Esophagus squamous epithelium (tissue), 4 donors: ENCODE measurements around the gene LTBP2.

Experiments
- POLR2A ChIP-seq, 4 donors: fragments of 450-650 bp; IDR thresholded peaks; one replicate each; pipeline ENCODE4 v1.6.1; 2017; ENCODE audit warnings: antibody characterized with exemption in 4 of 4, mild to moderate bottlenecking in 4 of 4, moderate library complexity in 3 of 4
- TF ChIP-seq, protein P1 (sequence below), 6 experiments: fragments of 450-650 bp in 4 of 6; fragments of 200-600 bp in 2 of 6; sonication (generic) in 2 of 6; IDR thresholded peaks; one replicate each; pipeline ENCODE4 v1.5.1; 2016 to 2019; ENCODE audit warnings: antibody characterized with exemption in 6 of 6, mild to moderate bottlenecking in 4 of 6, moderate library complexity in 4 of 6

DNA sequence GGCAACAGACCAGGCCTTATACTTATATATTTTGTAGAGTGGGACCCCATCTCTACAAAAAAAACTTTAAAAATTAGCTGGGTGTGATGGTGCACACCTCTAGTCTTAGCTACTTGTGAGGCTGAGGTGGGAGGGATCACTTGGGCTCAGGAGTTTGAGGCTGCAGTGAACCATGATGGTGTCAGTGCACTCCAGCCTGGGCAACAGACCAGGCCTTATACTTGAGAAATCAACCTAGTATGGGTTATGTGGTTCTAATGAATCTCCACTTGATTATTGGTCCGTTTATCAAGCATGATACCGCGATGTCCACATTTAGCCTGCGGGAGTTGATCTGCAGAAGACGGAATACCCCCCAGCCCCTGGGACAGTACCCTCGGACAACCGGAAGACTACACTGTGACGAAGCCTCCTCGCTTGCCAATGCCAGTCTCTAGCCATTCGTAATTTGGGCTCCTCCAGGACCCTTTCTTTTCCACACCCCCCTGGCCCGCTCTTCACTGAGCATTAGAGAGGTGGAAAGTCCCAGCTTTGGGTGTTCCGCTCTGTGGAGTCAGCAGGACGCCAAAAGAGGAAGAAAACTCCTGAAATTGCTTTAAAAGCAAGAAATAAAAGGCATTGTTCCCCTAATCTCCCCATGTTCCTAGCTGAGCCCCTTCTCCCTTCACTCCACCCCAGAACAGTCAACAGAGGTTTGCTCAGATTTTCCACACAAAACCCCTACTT, 19.4 kb downstream of the LTBP2 start:
- TF ChIP-seq, protein P1, sequence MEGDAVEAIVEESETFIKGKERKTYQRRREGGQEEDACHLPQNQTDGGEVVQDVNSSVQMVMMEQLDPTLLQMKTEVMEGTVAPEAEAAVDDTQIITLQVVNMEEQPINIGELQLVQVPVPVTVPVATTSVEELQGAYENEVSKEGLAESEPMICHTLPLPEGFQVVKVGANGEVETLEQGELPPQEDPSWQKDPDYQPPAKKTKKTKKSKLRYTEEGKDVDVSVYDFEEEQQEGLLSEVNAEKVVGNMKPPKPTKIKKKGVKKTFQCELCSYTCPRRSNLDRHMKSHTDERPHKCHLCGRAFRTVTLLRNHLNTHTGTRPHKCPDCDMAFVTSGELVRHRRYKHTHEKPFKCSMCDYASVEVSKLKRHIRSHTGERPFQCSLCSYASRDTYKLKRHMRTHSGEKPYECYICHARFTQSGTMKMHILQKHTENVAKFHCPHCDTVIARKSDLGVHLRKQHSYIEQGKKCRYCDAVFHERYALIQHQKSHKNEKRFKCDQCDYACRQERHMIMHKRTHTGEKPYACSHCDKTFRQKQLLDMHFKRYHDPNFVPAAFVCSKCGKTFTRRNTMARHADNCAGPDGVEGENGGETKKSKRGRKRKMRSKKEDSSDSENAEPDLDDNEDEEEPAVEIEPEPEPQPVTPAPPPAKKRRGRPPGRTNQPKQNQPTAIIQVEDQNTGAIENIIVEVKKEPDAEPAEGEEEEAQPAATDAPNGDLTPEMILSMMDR (IDR thresholded peaks at IDR 0.05), result no peak
- no peak for TF ChIP-seq POLR2A (IDR thresholded peaks at IDR 0.05)
